ENCODE data around the gene PDCD1. TPM values are rescaled to one million over a fixed set of nuclear protein-coding genes. Genes with fewer than 3 reads are reported as not detected.
"Not testable (repeated sequence)": the region's sequence is repeated elsewhere in the genome, so short reads cannot be mapped to it uniquely, and the experiment has no call there.

Gene PDCD1
- not detected in 2 replicates for total RNA-seq

GRCh38 chr2:241858206-241859016 is at the start of gene PDCD1:
Gene PDCD1 (minus strand): TSS chr2:241858894. CDS start chr2:241858838, 56 bp downstream.
- H3K4me3 ChIP-seq (ENCODE audit: low read depth, low read length), result no peak within 1 kb of the TSS
- TF ChIP-seq, protein P1, sequence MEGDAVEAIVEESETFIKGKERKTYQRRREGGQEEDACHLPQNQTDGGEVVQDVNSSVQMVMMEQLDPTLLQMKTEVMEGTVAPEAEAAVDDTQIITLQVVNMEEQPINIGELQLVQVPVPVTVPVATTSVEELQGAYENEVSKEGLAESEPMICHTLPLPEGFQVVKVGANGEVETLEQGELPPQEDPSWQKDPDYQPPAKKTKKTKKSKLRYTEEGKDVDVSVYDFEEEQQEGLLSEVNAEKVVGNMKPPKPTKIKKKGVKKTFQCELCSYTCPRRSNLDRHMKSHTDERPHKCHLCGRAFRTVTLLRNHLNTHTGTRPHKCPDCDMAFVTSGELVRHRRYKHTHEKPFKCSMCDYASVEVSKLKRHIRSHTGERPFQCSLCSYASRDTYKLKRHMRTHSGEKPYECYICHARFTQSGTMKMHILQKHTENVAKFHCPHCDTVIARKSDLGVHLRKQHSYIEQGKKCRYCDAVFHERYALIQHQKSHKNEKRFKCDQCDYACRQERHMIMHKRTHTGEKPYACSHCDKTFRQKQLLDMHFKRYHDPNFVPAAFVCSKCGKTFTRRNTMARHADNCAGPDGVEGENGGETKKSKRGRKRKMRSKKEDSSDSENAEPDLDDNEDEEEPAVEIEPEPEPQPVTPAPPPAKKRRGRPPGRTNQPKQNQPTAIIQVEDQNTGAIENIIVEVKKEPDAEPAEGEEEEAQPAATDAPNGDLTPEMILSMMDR (IDR thresholded peaks at IDR 0.05; ENCODE audit: insufficient read depth, low read length, severe bottlenecking), result no peak
- no peaks in the 10 kb centered on the region for H3K27me3 ChIP-seq (ENCODE audit: control insufficient read depth, insufficient read depth, low read length)
- no peaks in the 10 kb centered on the region for H3K36me3 ChIP-seq (ENCODE audit: control insufficient read depth, insufficient read depth, low read length)
- FAIRE-seq, result no peak
- DNase-seq (ENCODE audit: low read depth), result no peak

DNA sequence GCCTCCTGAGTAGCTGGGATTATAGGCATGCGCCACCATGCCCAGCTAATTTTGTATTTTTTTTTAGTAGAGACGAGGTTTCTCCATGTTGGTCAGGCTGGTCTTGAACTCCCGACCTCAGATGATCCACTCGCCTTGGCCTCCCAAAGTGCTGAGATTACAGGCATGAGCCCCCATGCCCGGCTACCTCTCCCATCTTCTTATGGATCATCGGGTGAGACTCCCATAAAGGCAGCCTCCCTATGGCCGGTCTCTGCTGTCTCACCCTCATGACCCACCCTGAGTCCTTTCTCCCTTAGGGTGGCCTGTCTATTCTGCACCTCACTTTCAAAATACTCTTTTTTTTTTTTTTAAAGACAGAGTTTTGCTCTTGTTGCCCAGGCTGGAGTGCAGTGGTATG is 49.1 kb upstream of the PDCD1 start:
- H3K36me3 ChIP-seq (ENCODE audit: control insufficient read depth, insufficient read depth, low read length); FAIRE-seq; DNase-seq (ENCODE audit: low read depth); H3K4me3 ChIP-seq (ENCODE audit: low read depth, low read length); H3K27me3 ChIP-seq (ENCODE audit: control insufficient read depth, insufficient read depth, low read length): not testable (repeated sequence)

DNA sequence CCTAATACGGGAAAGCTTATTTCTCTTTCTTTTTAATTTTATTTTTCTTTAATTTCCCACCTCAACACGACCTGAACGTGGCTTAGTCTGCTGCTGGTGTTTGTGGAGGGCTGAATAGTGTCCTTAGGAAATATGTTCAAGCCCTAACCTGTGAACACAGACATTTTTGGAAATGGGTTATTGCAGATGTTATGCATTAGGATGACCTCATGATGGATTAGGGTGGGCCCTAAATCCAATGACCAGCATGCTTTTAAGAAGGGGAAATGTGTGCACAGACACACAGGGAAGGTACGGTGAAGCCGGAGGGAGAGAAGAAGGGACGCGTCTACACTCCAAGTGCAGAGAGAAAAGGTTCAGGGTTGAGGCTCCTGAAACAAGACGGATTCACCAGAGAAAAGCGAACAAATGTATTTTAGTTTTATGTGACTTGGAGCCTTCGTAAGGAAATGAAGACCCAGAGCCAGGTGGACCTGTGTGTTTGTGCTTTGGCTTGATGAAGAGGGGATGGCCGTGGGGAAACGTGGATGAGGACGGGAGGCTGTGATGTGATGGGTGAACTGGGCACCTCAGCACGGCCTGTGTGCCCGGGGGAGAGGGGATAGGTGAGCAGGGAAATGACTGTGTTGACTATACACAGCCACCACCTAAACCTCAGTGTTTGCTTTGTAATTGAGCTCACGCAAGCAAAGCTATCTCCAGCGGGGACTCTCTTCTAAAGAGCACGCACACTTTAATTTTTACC is 48.3 kb upstream of the PDCD1 start:
- TF ChIP-seq, protein P1 (IDR thresholded peaks at IDR 0.05; ENCODE audit: insufficient read depth, low read length, severe bottlenecking), result no peak
- Histone ChIP-seq H3K27me3 (ENCODE audit: control insufficient read depth, insufficient read depth, low read length) (no peaks in the 10 kb centered on the region), H3K4me3 (ENCODE audit: low read depth, low read length) (no peak overlapping the region), H3K36me3 (ENCODE audit: control insufficient read depth, insufficient read depth, low read length) (no peaks in the 10 kb centered on the region)
- no peak for FAIRE-seq
- DNase-seq (ENCODE audit: low read depth), result no peak

GRCh38 chr2:241906378-241906770 is 47.7 kb upstream of the PDCD1 start:
- FAIRE-seq; H3K36me3 ChIP-seq (ENCODE audit: control insufficient read depth, insufficient read depth, low read length); H3K27me3 ChIP-seq (ENCODE audit: control insufficient read depth, insufficient read depth, low read length); DNase-seq (ENCODE audit: low read depth); H3K4me3 ChIP-seq (ENCODE audit: low read depth, low read length): not testable (repeated sequence)

DNA sequence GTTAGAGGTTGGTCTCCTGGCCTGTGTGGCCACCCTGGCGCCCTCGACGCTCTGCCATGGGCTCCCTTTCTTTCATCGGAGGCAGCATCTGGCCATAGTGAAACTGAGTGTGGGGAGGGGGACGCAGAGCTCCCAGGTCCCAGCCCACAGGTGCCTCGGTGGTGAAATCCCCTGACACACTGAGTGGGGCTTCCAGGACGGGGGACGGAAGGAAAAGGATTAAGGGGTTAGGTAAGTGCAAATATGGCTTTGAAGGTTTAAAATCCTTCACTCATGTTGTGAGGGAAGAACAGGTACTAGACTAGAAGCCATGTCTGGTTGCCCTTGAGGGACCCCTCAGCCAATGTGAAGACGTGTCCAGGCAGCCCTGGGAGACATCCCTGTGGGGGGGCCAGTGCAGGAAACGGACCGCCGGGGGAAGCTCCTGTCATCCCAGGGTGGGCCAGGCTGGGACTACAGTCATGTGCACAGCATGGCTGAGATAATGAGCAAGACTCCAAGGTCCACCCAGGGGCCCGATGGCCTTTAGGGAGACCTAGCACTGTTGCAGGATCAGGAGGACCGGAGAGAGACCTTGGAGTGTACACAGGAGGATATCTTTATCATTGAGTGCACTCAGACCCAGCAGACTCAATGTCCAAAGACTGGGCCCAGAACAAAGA is 47.2 kb upstream of the PDCD1 start:
- H3K27me3 ChIP-seq (ENCODE audit: control insufficient read depth, insufficient read depth, low read length), result no peaks in the 10 kb centered on the region
- no peaks in the 10 kb centered on the region for H3K36me3 ChIP-seq (ENCODE audit: control insufficient read depth, insufficient read depth, low read length)
- TF ChIP-seq, protein P1 (IDR thresholded peaks at IDR 0.05; ENCODE audit: insufficient read depth, low read length, severe bottlenecking), result no peak
- DNase-seq (ENCODE audit: low read depth) (no peak), FAIRE-seq (no peak)
- H3K4me3 ChIP-seq (ENCODE audit: low read depth, low read length), result no peak overlapping the region

- DNase-seq (ENCODE audit: low read depth), result no peak
- no peaks in the 10 kb centered on the region for H3K27me3 ChIP-seq (ENCODE audit: control insufficient read depth, insufficient read depth, low read length)
- H3K4me3 ChIP-seq (ENCODE audit: low read depth, low read length), result no peak overlapping the region
- TF ChIP-seq, protein P1 (IDR thresholded peaks at IDR 0.05; ENCODE audit: insufficient read depth, low read length, severe bottlenecking), result no peak
- FAIRE-seq, result no peak
- no peaks in the 10 kb centered on the region for H3K36me3 ChIP-seq (ENCODE audit: control insufficient read depth, insufficient read depth, low read length)
These were observed 46.4 kb upstream of the PDCD1 start for GRCh38 chr2:241904791-241905710.
